GM18861 (cell line): ENCODE measurements around the gene RDH16.
"Not testable (repeated sequence)": the region's sequence is repeated elsewhere in the genome, so short reads cannot be mapped to it uniquely, and the experiment has no call there.

Experiments used
- ATAC-seq: cut with Tn5 transposase; IDR thresholded peaks from one replicate; pipeline ENCODE4 v1.9.1; 2021; ENCODE audit not compliant: unreplicated experiment

RDH16 gene

DNA sequence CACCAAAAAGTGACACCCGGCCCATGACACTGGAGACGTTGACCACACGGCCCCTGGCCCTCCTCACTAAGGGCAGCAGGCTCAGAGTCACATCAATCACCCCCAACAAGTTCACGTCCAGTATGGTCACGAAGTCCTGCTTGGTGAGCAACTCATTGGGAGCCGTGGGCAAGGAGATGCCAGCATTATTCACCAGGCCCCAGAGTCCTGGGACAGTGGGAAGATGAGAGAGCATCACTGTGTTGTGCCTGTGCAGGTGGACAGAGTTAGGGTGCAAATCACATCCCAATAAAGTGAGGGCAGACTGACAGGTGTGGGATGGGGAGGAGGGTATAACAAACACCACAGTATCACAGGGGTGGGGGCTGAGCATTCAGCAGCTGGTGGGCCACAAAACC lies 2.5 kb downstream of the RDH16 start:
- no peak for ATAC-seq

DNA sequence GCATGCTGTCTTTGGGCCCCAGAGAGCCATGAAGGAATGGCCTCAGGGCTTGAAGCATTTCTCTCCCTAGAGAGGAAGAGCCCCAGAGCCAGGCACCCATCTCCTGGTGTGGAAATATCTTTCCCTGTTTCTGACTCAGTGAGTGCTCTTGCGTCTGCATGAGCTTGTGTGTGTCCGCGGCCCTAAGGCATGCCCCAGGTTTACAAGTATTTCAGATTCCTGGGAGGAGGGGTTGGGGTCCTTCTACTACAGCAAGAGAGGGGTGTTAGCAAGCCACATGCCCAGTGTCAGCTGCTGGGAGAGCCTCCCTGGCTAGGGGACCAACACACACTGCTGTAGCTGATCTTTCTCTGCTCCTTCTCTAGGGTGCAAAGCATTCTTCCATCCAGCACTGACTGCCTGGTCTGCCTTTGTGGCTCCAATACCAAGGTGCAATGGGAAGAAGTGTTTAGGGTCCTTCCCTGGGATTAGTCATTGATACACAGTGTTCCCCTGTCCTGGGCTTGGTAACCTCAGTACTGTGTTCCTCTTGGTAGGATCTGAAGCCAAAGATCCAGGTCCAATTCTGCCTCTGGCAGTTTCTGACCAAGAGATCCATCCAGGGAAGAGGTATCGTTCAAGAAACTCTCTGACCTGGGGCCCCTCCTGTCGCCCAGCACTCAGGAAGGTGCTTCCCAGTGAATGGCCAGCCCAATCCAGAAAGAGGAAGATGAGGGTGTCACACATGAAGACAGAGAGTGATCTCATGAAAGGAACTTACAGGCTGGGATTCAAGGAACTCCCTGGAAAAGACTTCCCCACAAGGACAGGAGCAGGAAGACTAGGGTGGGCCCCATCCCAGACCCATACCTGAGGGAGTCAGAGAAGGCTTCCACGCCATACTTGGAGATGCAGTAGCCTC lies 3.1 kb downstream of the RDH16 start:
- ATAC-seq, result no peak

GRCh38 chr12:56953314-56953713 lies 4.1 kb downstream of the RDH16 start:
- no peak for ATAC-seq

DNA sequence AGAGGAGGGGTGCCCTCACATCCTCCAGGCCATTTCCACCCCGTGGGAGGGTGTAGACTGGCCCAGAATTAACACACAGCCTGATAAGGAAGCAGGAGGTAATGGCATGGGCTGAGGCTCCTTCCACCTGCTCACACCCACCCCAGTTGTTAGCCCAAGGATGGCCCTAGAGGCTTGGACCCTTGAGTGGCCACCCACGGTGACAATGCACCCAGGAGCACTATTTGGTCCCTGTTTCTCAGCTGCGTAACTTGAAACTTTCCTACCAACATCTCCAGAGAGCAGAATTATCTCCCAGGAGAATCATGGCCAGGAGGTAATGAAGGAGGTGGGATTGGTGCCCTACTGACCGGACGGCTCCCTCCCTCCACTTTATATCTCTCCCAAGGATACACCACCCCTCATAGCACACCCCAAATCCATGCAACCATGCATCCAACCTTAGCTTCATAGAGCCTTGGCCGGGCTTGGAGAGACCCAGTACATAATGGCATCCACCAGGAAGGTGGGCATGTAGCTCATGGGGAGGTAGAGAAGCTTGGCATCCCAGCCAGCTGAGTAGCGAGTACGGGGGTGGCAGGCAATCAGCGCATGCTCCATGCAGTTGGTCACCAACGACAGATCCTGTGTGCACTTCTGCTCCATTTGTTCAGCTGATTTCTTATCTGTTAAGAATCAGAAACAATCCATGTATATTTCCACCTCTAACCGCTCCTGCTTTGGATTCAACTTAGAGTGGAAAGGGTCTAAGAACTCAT lies 5.6 kb downstream of the RDH16 start:
- ATAC-seq, result no peak

DNA sequence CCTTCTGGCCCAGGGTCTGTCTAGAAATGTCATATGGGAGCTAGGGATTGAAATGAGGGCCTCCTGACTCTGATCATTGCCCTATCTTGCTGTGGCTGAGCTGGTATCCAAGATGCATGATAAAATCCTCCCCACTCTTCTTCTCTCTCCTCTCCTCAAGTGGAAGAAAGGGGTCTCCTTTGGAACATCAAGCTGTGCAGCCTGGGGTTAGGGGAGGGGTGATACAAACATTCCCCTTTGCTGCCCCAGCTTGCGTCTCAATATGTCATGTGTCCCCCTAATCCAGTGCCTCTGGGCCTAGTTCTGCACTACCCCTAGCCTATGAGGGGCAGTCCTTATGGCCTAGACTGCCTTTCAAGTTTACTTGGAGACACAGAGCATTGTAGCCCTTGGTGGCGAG lies 8.5 kb downstream of the RDH16 start:
- no peak for ATAC-seq

- ATAC-seq, result no peak
Observed at GRCh38 chr12:56948457-56948777, 9.0 kb downstream of the RDH16 start.

DNA sequence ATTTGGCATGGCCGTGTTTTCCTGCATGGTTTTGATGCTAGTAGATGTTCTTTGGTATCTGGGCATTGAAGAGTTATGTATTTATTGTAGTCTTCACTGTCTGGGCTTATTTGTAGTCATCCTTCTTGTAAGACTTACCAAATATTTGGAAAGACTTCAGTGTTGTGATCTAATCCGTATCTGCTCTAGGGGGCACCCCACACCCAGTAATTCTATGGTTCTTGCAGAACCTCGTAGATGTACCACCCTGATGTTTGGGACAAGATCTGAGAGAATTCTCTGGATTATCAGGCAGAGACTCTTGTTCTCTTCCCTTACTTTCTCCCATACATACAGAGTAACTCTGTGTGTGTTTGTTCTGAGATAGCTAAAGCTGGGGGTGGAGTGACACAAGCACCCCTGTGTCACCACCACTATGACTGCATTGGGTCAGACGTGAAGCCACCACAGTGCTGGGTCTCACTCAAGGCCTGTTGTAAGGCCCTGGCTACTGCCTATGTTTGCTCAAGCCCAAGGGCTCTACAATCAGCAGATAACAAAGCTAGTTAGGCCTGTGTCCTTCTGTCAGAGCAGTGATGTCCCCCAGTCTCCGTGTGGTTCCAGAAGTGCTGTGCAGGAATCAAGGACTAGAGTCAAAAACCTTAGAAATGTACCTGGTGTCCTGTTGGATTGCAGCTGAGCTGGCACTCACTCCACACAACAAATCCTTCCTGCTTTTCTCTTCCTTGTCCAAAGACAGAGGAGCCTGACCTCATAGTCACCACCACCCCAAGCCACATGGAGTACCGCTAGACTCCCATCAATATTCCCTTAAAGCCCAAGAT lies 9.6 kb downstream of the RDH16 start:
- ATAC-seq, result no peak

DNA sequence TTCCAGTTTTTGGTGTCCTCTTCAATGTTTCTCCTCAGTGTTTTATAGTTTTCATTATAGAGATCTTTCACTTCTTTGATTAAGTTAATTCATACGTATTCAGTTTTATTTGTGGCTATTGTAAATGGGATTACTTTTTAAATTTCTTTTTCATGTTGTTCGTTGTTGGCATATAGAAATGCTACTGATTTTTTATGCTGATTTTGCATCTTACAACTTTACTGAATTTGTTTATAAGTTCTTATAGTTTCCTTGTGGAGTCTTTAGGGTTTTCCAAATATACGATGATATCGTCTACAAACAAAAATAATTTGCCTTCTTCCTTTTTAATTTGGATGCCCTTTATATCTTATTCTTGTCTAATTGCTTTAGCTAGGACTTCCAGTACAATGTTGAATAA lies 13.5 kb downstream of the RDH16 start:
- ATAC-seq, result no peak

DNA sequence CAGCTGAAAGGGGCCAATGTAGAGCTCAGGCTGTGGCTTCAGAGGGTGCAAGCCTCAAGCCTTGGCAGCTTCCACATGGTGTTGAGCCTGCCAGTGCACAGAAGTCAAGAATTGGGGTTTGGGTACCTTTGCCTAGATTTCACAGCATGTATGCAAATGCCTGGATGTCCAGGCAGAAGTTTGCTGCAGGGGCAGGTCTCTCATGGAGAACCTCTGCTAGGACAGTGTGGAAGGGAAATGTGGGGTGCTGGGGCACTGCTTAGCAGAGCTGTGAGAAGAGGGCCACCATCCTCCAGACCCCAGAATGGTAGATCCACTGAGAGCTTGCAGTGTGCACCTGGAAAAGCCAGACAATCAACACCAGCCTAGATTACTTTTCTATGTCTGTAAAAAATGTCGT lies 14.0 kb downstream of the RDH16 start:
- ATAC-seq, result not testable (repeated sequence)

GRCh38 chr12:56941299-56942017 lies 15.9 kb downstream of the RDH16 start:
- ATAC-seq, result no peak

GRCh38 chr12:56940942-56941298 lies 16.5 kb downstream of the RDH16 start:
- ATAC-seq, result not testable (repeated sequence)

- ATAC-seq, result no peak
Observed at GRCh38 chr12:56935752-56936151, 21.7 kb downstream of the RDH16 start.

GRCh38 chr12:56935157-56935556 lies 22.3 kb downstream of the RDH16 start:
- ATAC-seq, result no peak

- no peak for ATAC-seq
Observed at GRCh38 chr12:56933826-56934625, 23.4 kb downstream of the RDH16 start, which contains the start of gene SDR9C7. Gene SDR9C7, minus strand, starts transcription at chr12:56934408. Its CDS starts 147 bp downstream, at chr12:56934261.

DNA sequence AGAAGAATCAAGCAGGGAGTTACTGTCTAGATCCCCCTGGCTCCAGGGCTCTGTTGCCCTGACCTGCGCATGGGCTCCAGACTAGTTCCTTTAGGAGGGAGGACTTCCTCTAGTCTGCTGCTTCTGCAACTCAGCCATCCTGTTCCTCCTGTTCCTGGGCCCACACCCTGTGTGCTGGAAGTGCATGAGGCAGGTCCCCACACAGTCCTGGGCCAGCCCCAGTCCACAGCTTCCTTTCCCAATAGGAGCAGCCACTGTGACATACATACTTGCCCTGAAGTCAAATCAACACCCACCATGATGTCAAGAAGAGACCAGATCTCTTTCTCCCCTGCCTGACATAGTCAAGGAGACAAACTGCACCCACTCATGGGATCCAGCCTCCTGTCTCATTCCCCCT lies 24.5 kb downstream of the RDH16 start:
- ATAC-seq, result no peak

- ATAC-seq, result no peak
Observed at GRCh38 chr12:56932146-56932545, 25.3 kb downstream of the RDH16 start.

DNA sequence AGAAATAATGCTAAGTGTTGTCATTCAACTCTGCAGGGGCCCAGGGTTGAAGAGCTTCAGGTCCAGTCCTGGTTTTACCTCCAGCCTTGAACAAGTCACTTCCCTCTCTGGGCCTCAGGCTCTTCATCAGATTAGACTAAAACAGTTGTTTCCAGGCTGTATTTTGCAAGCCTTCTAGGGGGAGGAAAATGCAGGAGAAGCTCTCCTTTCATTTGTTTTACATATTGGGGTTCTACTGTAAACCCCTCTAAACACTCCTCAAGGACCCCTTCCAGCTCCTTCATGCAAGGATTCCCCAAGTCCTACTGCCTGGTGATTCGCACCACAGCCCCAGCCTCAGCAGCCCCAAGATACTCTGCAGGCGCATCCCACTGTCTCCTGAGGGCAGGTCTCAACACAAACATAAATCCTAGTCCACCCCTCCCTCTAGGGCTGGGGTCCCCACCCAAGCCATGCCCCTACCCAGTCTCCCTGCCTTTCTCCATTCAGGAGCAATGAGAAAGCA lies 25.9 kb downstream of the RDH16 start:
- ATAC-seq, result no peak

GRCh38 chr12:56930241-56930640 lies 27.2 kb downstream of the RDH16 start:
- ATAC-seq, result no peak

GRCh38 chr12:56929780-56930179 lies 27.6 kb downstream of the RDH16 start:
- no peak for ATAC-seq

DNA sequence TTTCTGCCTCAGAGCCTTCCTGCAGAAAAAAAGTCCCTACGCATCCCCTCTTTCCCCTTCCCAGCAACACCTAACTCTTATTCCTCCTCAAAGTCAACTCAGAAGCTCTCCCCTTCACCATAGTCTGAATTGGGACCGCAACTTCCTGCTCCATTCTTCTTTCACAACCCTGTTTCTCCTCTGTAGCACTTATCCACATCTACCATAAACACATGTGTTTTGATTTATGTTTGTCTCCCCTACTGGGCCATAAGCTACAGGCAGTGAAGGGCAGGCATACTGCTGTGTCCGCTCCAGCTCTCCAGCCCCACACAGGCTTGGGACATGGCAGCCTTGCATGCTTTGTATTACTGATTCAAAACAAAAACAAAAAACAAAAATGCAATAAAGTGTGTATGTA lies 29.1 kb downstream of the RDH16 start:
- no peak for ATAC-seq
